Measurements from ENCODE around the gene MAGEB17.

GRCh38 chrX:16186380-16187007 lies 19.2 kb downstream of the MAGEB17 start:
- no peak for TF ChIP-seq POLR2AphosphoS5 (IDR thresholded peaks at IDR 0.05)
- TF ChIP-seq CTCF (IDR thresholded peaks at IDR 0.05) = no peak
- no peak for TF ChIP-seq POLR2A (IDR thresholded peaks at IDR 0.05)

All from breast epithelium (tissue), 3 donors.